GM12872 (cell line): ENCODE results near the gene PPFIBP2.

Experiments used
- CTCF ChIP-seq: IDR thresholded peaks from 3 replicates; pipeline ENCODE4 v1.5.1; 2011; ENCODE audit warnings: low read depth, mild to moderate bottlenecking, low read length, moderate library complexity; ENCODE audit not compliant: insufficient read depth

The PPFIBP2 gene

GRCh38 chr11:7640816-7641215, 127.0 kb downstream of the PPFIBP2 start:
- TF ChIP-seq CTCF, result no peak

GRCh38 chr11:7642747-7643146, 128.9 kb downstream of the PPFIBP2 start:
- TF ChIP-seq CTCF, result no peak

GRCh38 chr11:7643314-7643713, 129.5 kb downstream of the PPFIBP2 start:
- TF ChIP-seq CTCF, result no peak

- TF ChIP-seq CTCF, result no peak
These were observed 131.4 kb downstream of the PPFIBP2 start for GRCh38 chr11:7645206-7645605.

GRCh38 chr11:7646866-7647265, 133.1 kb downstream of the PPFIBP2 start:
- no peak for TF ChIP-seq CTCF

- no peak for TF ChIP-seq CTCF
These were observed 134.5 kb downstream of the PPFIBP2 start for GRCh38 chr11:7648264-7648663.

GRCh38 chr11:7651140-7651551, 137.3 kb downstream of the PPFIBP2 start:
- no peak for TF ChIP-seq CTCF

GRCh38 chr11:7651700-7652099, 137.9 kb downstream of the PPFIBP2 start:
- no peak for TF ChIP-seq CTCF
